Measurements from ENCODE around the gene F10.

The F10 gene

GRCh38 chr13:113139577-113139976 lies 17.0 kb downstream of the F10 start:
- DNase-seq, result no peak

- no peak for DNase-seq
Measured at GRCh38 chr13:113140677-113141600, 18.3 kb downstream of the F10 start.

GRCh38 chr13:113141601-113141970 lies 19.0 kb downstream of the F10 start:
- no peak for DNase-seq

- no peak for DNase-seq
Measured at GRCh38 chr13:113142876-113143275, 20.3 kb downstream of the F10 start.

GRCh38 chr13:113143466-113144254 lies 21.1 kb downstream of the F10 start:
- no peak for DNase-seq

GRCh38 chr13:113144255-113144629 lies 21.6 kb downstream of the F10 start:
- DNase-seq, result no peak

- no peak for DNase-seq
Measured at GRCh38 chr13:113145496-113145895, 22.9 kb downstream of the F10 start.

- DNase-seq, result no peak
Measured at GRCh38 chr13:113145911-113146598, 23.5 kb downstream of the F10 start.

- no peak for DNase-seq
Measured at GRCh38 chr13:113146750-113147149, 24.2 kb downstream of the F10 start.

- DNase-seq, result no peak
Measured at GRCh38 chr13:113147206-113147605, 24.6 kb downstream of the F10 start.

- DNase-seq, result no peak
Measured at GRCh38 chr13:113148407-113148806, 25.8 kb downstream of the F10 start.

GRCh38 chr13:113148940-113149503 lies 26.4 kb downstream of the F10 start:
- DNase-seq, result no peak

- no peak for DNase-seq
Measured at GRCh38 chr13:113149711-113150549, 27.3 kb downstream of the F10 start.

- no peak for DNase-seq
Measured at GRCh38 chr13:113150550-113151365, 28.2 kb downstream of the F10 start.

GRCh38 chr13:113151745-113152690 lies 29.4 kb downstream of the F10 start:
- peak; percentile 67 for DNase-seq

GRCh38 chr13:113152691-113152983 lies 30.0 kb downstream of the F10 start:
- DNase-seq, result no peak

GRCh38 chr13:113152984-113153809 lies 30.6 kb downstream of the F10 start:
- peak; percentile 67 for DNase-seq

GRCh38 chr13:113153810-113154748 lies 31.5 kb downstream of the F10 start:
- DNase-seq, result peak; percentile 82

All from femur (tissue), 1 donor.